MM.1S (cell line): ENCODE results near the gene RSPH6A.
A peak's percentile ranks its signal among the peaks of the same experiment; 100 is the strongest.

Experiments used
- DNase-seq: peaks from one replicate; pipeline ENCODE4 v3.0.0-alpha.2; 2015
- H2AFZ ChIP-seq: fragments of 300-600 bp; sonication (generic); 2 replicates; pipeline ENCODE4 v1.6.0; 2016; ENCODE audit warnings: antibody characterized with exemption, low read length
- H3F3A ChIP-seq: fragments of 300-600 bp; sonication (generic); 2 replicates; pipeline ENCODE4 v1.6.1; 2016; ENCODE audit warnings: mild to moderate bottlenecking, antibody characterized with exemption, low read length, moderate library complexity, mixed read lengths; ENCODE audit not compliant: insufficient read depth
- H3K27ac ChIP-seq: fragments of 300-600 bp; sonication (generic); 2 replicates; pipeline ENCODE4 v1.5.1; 2016; ENCODE audit warnings: mild to moderate bottlenecking, low read length
- H3K27me3 ChIP-seq: fragments of 300-600 bp; sonication (generic); replicated peaks from 2 replicates; pipeline ENCODE4 v1.6.0; 2016; ENCODE audit warnings: low read length; ENCODE audit not compliant: insufficient read depth
- H3K36me3 ChIP-seq: fragments of 300-600 bp; sonication (generic); replicated peaks from 2 replicates; pipeline ENCODE4 v1.6.1; 2016; ENCODE audit warnings: mild to moderate bottlenecking, low read length, mixed read lengths; ENCODE audit not compliant: insufficient read depth
- H3K4me1 ChIP-seq: fragments of 300-600 bp; sonication (generic); 2 replicates; pipeline ENCODE4 v1.6.1; 2016; ENCODE audit warnings: low read length, mixed read lengths
- H3K4me2 ChIP-seq: fragments of 300-600 bp; sonication (generic); 2 replicates; pipeline ENCODE4 v1.6.0; 2016; ENCODE audit warnings: low read depth, low read length
- H3K4me3 ChIP-seq: fragments of 300-600 bp; sonication (generic); 2 replicates; pipeline ENCODE4 v1.5.1; 2016; ENCODE audit warnings: low read length, mixed read lengths
- H3K79me2 ChIP-seq: fragments of 300-600 bp; sonication (generic); 2 replicates; pipeline ENCODE4 v1.6.1; 2016; ENCODE audit warnings: mixed run types, low read length, mixed read lengths
- H3K9ac ChIP-seq: fragments of 300-600 bp; sonication (generic); 2 replicates; pipeline ENCODE4 v1.6.1; 2016; ENCODE audit warnings: low read length, mixed read lengths
- H3K9me2 ChIP-seq: fragments of 300-600 bp; sonication (generic); replicated peaks from 2 replicates; pipeline ENCODE4 v1.6.1; 2016; ENCODE audit warnings: mild to moderate bottlenecking, low read length, mixed read lengths; ENCODE audit not compliant: insufficient read depth
- H3K9me3 ChIP-seq: fragments of 300-600 bp; sonication (generic); replicated peaks from 2 replicates; pipeline ENCODE4 v1.6.1; 2016; ENCODE audit warnings: mild to moderate bottlenecking, low read length, mixed read lengths; ENCODE audit not compliant: insufficient read depth
- H4K20me1 ChIP-seq: fragments of 300-600 bp; sonication (generic); 2 replicates; pipeline ENCODE4 v1.6.1; 2016; ENCODE audit warnings: mild to moderate bottlenecking, low read length, moderate library complexity, mixed read lengths; ENCODE audit not compliant: insufficient read depth
- EZH2 ChIP-seq: fragments of 300-600 bp; sonication (generic); optimal IDR thresholded peaks from 2 replicates; pipeline ENCODE3; 2017; ENCODE audit warnings: low read depth, mild to moderate bottlenecking, antibody characterized with exemption, low read length, mixed read lengths
- EZH2phosphoT487 ChIP-seq: fragments of 300-600 bp; sonication (generic); IDR thresholded peaks from 2 replicates; pipeline ENCODE4 v1.6.1; 2018; ENCODE audit warnings: antibody characterized with exemption, low read length
- TF ChIP-seq, protein P1 (sequence below): fragments of 300-600 bp; sonication (generic); IDR thresholded peaks from 2 replicates; pipeline ENCODE4 v1.5.1; 2016; ENCODE audit warnings: antibody characterized with exemption, low read length, mixed read lengths

RSPH6A gene

DNA sequence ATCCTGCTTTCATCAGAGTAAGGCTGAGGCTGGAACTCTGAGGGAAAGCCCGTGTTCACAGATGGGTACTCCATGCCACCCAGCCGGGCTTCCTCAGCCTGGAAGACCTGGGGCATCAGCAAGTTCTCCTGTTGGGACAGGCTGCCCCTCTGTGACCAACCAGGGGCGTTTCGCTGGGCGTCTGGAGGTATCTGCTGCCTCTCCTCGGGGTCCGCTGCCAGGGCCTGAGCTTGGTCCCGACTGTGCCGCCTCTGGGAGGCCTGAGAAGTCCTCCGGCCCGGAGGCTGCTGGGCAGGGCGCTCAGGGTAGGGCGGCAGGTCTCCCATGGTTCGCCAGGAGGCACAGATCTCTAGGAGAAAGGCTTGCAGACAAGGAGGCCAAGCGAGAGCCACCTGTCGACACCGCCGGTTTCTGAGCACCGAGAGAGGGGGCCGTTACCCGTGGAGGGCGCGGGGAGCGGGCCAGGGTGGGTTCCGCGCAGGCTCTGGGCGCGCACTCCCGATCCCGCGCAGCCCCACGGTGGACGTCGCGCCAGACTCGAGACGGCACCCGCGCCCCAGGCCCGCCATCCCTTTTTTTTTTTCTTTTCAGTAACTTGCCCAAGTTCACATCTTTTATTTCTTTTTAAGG lies at the start of gene RSPH6A:
TSS of gene RSPH6A (minus strand) at position 458 of the 630 bp plus-strand sequence. CDS start at position 326, 132 bp downstream.
- H3K36me3 ChIP-seq: no peaks in the 10 kb centered on the region
- TF ChIP-seq EZH2phosphoT487 (no peak), EZH2 (no peak)
- TF ChIP-seq, protein P1, sequence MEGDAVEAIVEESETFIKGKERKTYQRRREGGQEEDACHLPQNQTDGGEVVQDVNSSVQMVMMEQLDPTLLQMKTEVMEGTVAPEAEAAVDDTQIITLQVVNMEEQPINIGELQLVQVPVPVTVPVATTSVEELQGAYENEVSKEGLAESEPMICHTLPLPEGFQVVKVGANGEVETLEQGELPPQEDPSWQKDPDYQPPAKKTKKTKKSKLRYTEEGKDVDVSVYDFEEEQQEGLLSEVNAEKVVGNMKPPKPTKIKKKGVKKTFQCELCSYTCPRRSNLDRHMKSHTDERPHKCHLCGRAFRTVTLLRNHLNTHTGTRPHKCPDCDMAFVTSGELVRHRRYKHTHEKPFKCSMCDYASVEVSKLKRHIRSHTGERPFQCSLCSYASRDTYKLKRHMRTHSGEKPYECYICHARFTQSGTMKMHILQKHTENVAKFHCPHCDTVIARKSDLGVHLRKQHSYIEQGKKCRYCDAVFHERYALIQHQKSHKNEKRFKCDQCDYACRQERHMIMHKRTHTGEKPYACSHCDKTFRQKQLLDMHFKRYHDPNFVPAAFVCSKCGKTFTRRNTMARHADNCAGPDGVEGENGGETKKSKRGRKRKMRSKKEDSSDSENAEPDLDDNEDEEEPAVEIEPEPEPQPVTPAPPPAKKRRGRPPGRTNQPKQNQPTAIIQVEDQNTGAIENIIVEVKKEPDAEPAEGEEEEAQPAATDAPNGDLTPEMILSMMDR: no peak
- H3K4me3 ChIP-seq: no peak within 1 kb of the TSS
- H3K9me2 ChIP-seq: no peaks in the 10 kb centered on the region
- no peaks in the 10 kb centered on the region for H3K27me3 ChIP-seq
- no peak within 1 kb of the TSS for H3K27ac ChIP-seq
- H3K4me1 ChIP-seq: peaks cover 10% of the 10 kb centered on the region
- H2AFZ ChIP-seq: no peak within 1 kb of the TSS
- H3F3A ChIP-seq: peaks cover 9% of the 10 kb centered on the region; the same call in 1 of the 2 replicates
- H3K4me2 ChIP-seq: no peak within 1 kb of the TSS
- H3K9me3 ChIP-seq: no peaks in the 10 kb centered on the region
- no peak for DNase-seq
- no peaks in the 10 kb centered on the region for H3K79me2 ChIP-seq
- no peaks in the 10 kb centered on the region for H4K20me1 ChIP-seq
- H3K9ac ChIP-seq: no peak within 1 kb of the TSS

DNA sequence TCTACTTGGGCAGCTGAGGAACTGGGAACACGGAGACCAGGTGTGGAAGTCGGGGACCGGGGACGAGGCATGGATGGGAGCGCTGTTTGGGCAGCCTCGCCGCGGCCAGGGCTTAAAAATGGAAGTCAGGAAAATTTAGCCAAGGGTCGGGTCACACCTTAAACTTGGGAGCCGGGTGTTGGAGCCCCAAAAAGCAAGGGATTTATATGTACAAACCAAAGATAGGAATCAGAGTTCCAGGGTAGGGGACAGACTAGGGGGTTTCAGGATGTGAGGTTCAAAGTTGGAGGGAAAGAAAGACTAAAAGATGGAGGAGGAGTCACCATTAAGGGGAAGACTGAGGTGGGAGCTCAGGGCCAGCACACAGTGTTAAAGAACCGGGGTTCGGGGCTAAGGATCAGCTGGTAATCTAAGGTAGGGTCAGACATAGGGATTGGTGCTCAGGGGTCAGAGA lies 49.5 kb upstream of the RSPH6A start:
- no peaks in the 10 kb centered on the region for H3K36me3 ChIP-seq
- H3K4me1 ChIP-seq: 0 out of 2 replicates have a peak, but pooled peaks cover 4% of the 10 kb centered on the region
- H3K27me3 ChIP-seq: peaks cover 58% of the 10 kb centered on the region
- no peak overlapping the region for H3K27ac ChIP-seq
- no peaks in the 10 kb centered on the region for H3K9me3 ChIP-seq
- no peak overlapping the region for H3K9ac ChIP-seq
- H3K79me2 ChIP-seq: peaks cover 32% of the 10 kb centered on the region
- H2AFZ ChIP-seq: no peak overlapping the region
- DNase-seq: no peak
- H4K20me1 ChIP-seq: no peaks in the 10 kb centered on the region
- no peaks in the 10 kb centered on the region for H3K9me2 ChIP-seq
- H3F3A ChIP-seq: peaks cover 13% of the 10 kb centered on the region
- no peak overlapping the region for H3K4me2 ChIP-seq
- H3K4me3 ChIP-seq: no peak overlapping the region
- peak; percentile 56 for TF ChIP-seq EZH2
- TF ChIP-seq EZH2phosphoT487: no peak

DNA sequence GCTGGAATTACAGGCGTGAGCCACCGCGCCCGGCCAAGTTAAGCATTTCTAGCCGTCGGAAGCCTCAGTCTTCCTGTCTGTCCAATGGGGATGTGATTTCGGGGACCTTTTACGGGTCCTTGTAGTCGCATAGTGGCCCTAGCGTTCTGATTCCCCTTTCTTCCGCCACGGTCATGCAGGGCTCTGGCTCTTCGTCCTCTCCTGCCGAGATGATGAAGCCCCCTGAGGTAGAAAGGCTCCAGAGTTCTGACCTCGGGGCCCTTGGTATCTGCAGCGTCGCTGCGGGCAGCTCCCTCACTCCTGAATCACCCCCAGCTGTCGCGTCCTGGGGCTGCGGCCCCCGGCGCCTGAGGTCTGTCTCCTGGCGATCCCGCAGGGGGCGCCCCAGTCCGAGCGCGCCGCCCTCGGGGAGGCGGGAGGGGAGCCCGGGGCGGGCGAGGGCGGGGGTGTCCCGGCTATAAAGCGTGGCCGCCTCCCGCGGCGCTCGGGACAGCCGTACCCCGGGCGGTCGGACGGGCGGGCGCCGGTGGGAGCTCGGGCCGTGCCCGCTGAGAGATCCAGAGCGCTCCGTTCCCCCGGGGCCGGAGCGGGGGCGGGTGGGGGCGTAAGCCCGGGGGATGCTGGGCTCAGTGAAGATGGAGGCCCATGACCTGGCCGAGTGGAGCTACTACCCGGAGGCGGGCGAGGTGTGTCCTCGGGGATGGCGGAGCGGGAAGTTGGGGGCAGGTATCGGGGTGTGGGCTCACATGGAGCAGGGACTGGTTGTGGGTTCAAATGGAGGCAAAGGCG lies 48.9 kb upstream of the RSPH6A start, which contains the start of gene FOXA3:
TSS of gene FOXA3 (plus strand) at position 487 of the 789 bp plus-strand sequence. CDS start at position 618, 131 bp downstream.
- no peaks in the 10 kb centered on the region for H3K9me3 ChIP-seq
- TF ChIP-seq EZH2phosphoT487: no peak
- TF ChIP-seq, protein P1: peak; percentile 55
- peak; percentile 63 for TF ChIP-seq EZH2
- H4K20me1 ChIP-seq: no peaks in the 10 kb centered on the region
- 0 out of 2 replicates have a peak, but pooled peaks cover 4% of the 10 kb centered on the region for H3K4me1 ChIP-seq
- H3K27me3 ChIP-seq: peaks cover 53% of the 10 kb centered on the region
- H3K9ac ChIP-seq: no peak within 1 kb of the TSS; the same call in 1 of the 2 replicates
- peak within 1 kb of the TSS; percentile 89 for H2AFZ ChIP-seq
- H3K36me3 ChIP-seq: no peaks in the 10 kb centered on the region
- peak within 1 kb of the TSS; percentile 89 for H3K4me3 ChIP-seq
- peaks cover 13% of the 10 kb centered on the region for H3F3A ChIP-seq
- no peaks in the 10 kb centered on the region for H3K9me2 ChIP-seq
- peak; percentile 53 for DNase-seq
- no peak within 1 kb of the TSS for H3K27ac ChIP-seq
- H3K79me2 ChIP-seq: peaks cover 39% of the 10 kb centered on the region
- peak within 1 kb of the TSS; percentile 95 for H3K4me2 ChIP-seq
